Endothelial cell of umbilical vein (primary cell): ENCODE data around the gene PITPNB. TPM values are rescaled to one million over a fixed set of nuclear protein-coding genes. Genes with fewer than 3 reads are reported as not detected.

Source experiments
- BruUV-seq: library from RNA; stranded (reverse); fragments of 400-500 nt; replicated peaks from 2 replicates; lab custom pipeline; 2021; lab: Mats Ljungman, UMichigan
- CTCF ChIA-PET: fragments of 300-600, 350-600 bp; sonication (Branson Sonifier 250); formaldehyde crosslinking; loops from one replicate; lab custom pipeline; 2021; ENCODE audit warnings: antibody characterized with exemption, inconsistent platforms; lab: Charles Lee
- POLR2A ChIA-PET: fragments of 300-600, 350-600 bp; sonication (Branson Sonifier 250); formaldehyde crosslinking; loops from one replicate; lab custom pipeline; 2021; ENCODE audit warnings: antibody characterized with exemption, inconsistent platforms; lab: Charles Lee
- DNase-seq: peaks from one replicate; pipeline ENCODE4 v3.0.0-alpha.2; 2011; ENCODE audit warnings: low read depth, low spot score
- FAIRE-seq: peaks from 2 replicates; lab custom pipeline; 2011; peaks lifted over from hg19 to GRCh38; lab: Jason Lieb, UNC
- H2AFZ ChIP-seq: 2 replicates; pipeline ENCODE4 v1.6.0; 2012; ENCODE audit warnings: low read depth, low read length, control low read depth, inconsistent platforms
- H3K27ac ChIP-seq: 2 replicates; pipeline ENCODE4 v1.5.1; 2011; ENCODE audit warnings: low read depth, mild to moderate bottlenecking, control low read depth, low read length, moderate library complexity; ENCODE audit not compliant: insufficient read depth
- H3K27me3 ChIP-seq, 2 experiments: 2 replicates each; pipeline versions ENCODE4 v1.6.0 to v1.6.1; 2011; ENCODE audit warnings: low read length in 2 of 2, mixed read lengths in 1 of 2; ENCODE audit not compliant: control insufficient read depth in 2 of 2, insufficient read depth in 2 of 2
- H3K36me3 ChIP-seq, 2 experiments: 2 replicates in 1 of 2; 3 replicates in 1 of 2; pipeline ENCODE4 v1.5.1; 2011; ENCODE audit warnings: low read length in 2 of 2, mild to moderate bottlenecking in 1 of 2, moderate library complexity in 1 of 2; ENCODE audit not compliant: control insufficient read depth in 2 of 2, insufficient read depth in 2 of 2; ENCODE audit errors: extremely low read depth in 1 of 2
- H3K4me1 ChIP-seq: 3 replicates; pipeline ENCODE4 v1.5.1; 2011; ENCODE audit warnings: mild to moderate bottlenecking, low read length; ENCODE audit not compliant: control insufficient read depth, insufficient read depth; ENCODE audit errors: extremely low read depth
- H3K4me2 ChIP-seq: 2 replicates; pipeline ENCODE4 v1.6.1; 2011; ENCODE audit warnings: low read length, control low read depth, mixed read lengths; ENCODE audit not compliant: insufficient read depth
- H3K4me3 ChIP-seq, 3 experiments: fragments of 200-600 bp in 1 of 3; sonication (generic), shearing (Covaris generic) in 1 of 3; replicated peaks in 1 of 3; 2 replicates each; pipeline ENCODE4 v1.5.1; 2011 to 2016; ENCODE audit warnings: control low read depth in 3 of 3, low read length in 3 of 3, mild to moderate bottlenecking in 2 of 3, inconsistent platforms in 1 of 3, low read depth in 1 of 3, moderate library complexity in 1 of 3; ENCODE audit not compliant: insufficient read depth in 1 of 3
- H3K79me2 ChIP-seq: 2 replicates; pipeline ENCODE4 v1.6.0; 2012; ENCODE audit warnings: low read length, inconsistent platforms; ENCODE audit not compliant: control insufficient read depth, insufficient read depth
- H3K9ac ChIP-seq: replicated peaks from 2 replicates; pipeline ENCODE3; 2011; ENCODE audit warnings: low read length, control low read depth; ENCODE audit not compliant: insufficient read depth; ENCODE audit errors: extremely low read depth
- H3K9me1 ChIP-seq: replicated peaks from 3 replicates; pipeline ENCODE4 v1.6.0; 2011; ENCODE audit warnings: mild to moderate bottlenecking, low read length; ENCODE audit not compliant: control insufficient read depth, insufficient read depth; ENCODE audit errors: extremely low read depth
- H3K9me3 ChIP-seq: replicated peaks from 2 replicates; pipeline ENCODE4 v1.5.1; 2012; ENCODE audit warnings: low read length, inconsistent platforms; ENCODE audit not compliant: control insufficient read depth, insufficient read depth
- H4K20me1 ChIP-seq: replicated peaks from 2 replicates; pipeline ENCODE3; 2011; ENCODE audit warnings: mild to moderate bottlenecking, low read length; ENCODE audit not compliant: control insufficient read depth, insufficient read depth; ENCODE audit errors: extremely low read depth
- EZH2 ChIP-seq: IDR thresholded peaks from 2 replicates; pipeline ENCODE4 v1.6.1; 2012; ENCODE audit warnings: borderline replicate concordance, low read depth, mild to moderate bottlenecking, moderate library complexity, low read length, inconsistent platforms; ENCODE audit not compliant: severe bottlenecking
- FOS ChIP-seq: IDR thresholded peaks from 2 replicates; pipeline ENCODE4 v1.6.1; 2011; ENCODE audit warnings: mild to moderate bottlenecking, low read length, moderate library complexity, borderline replicate concordance; ENCODE audit not compliant: insufficient read depth
- GATA2 ChIP-seq: IDR thresholded peaks from 2 replicates; pipeline ENCODE4 v1.7.0; 2011; ENCODE audit warnings: low read depth, mild to moderate bottlenecking, moderate library complexity, mixed read lengths, low read length; ENCODE audit not compliant: insufficient read length, insufficient read depth
- JUN ChIP-seq: IDR thresholded peaks from 2 replicates; pipeline ENCODE4 v1.6.1; 2011; ENCODE audit warnings: borderline replicate concordance, low read depth; ENCODE audit not compliant: insufficient read length, insufficient read depth
- MYC ChIP-seq: IDR thresholded peaks from one replicate; pipeline ENCODE4 v1.6.1; 2011; ENCODE audit warnings: mild to moderate bottlenecking, low read depth, low read length
- POLR2A ChIP-seq: IDR thresholded peaks from 2 replicates; pipeline ENCODE4 v1.6.1; 2012; ENCODE audit warnings: low read depth, mild to moderate bottlenecking, control low read depth, low read length
- POLR2AphosphoS5 ChIP-seq: IDR thresholded peaks from 2 replicates; pipeline ENCODE4 v1.6.1; 2012; ENCODE audit warnings: low read depth, mild to moderate bottlenecking, control low read depth, low read length, moderate library complexity; ENCODE audit not compliant: insufficient read depth
- dilution Hi-C: fragments of 300-500 bp; cut with MboI; formaldehyde crosslinking; loops from one replicate; pipeline ENCODE4 v1.15.0; 2019; ENCODE audit warnings: low sequenced_read_pairs; ENCODE audit not compliant: extremely low pct_ligation_motif_present
- intact Hi-C: fragments of 100-400 bp; cut with micrococcal nuclease; formaldehyde crosslinking; loops from one replicate; pipeline ENCODE4 v1.10.0; 2022
- polyA plus RNA-seq, 4 experiments: library from polyadenylated mRNA; depleted of rRNA in 3 of 4; stranded (reverse) in 3 of 4; unstranded in 1 of 4; fragments of >200 nt; gene quantifications; 2 replicates each; pipeline versions ENCODE4 v1.2.1 to v1.2.3, GENCODE V29; 2011 to 2012; ENCODE audit warnings: missing spikeins in 1 of 4
- total RNA-seq: library from RNA; stranded (reverse); gene quantifications from 2 replicates; pipeline ENCODE4 v1.2.3, GENCODE V29; 2021
- TF ChIP-seq, protein P1 (sequence below): IDR thresholded peaks from 2 replicates; pipeline ENCODE4 v1.6.1; 2011; ENCODE audit not compliant: insufficient read depth, insufficient read length
- TF ChIP-seq, protein P2 (sequence below), 2 donors: IDR thresholded peaks; 1 replicate in 1 of 2; 2 replicates in 1 of 2; pipeline ENCODE4 v1.5.1; 2011; ENCODE audit warnings: low read length in 2 of 2, mild to moderate bottlenecking in 2 of 2, moderate library complexity in 2 of 2, control low read depth in 1 of 2, inconsistent platforms in 1 of 2, low read depth in 1 of 2; ENCODE audit not compliant: insufficient read depth in 1 of 2; ENCODE audit errors: extremely low read depth in 1 of 2

The PITPNB gene
- total and polyA plus RNA-seq, 2 donors (not counting 3 experiments of a cell fraction or from before 2014, with no cell fraction given), result 29.7 to 108 TPM

DNA sequence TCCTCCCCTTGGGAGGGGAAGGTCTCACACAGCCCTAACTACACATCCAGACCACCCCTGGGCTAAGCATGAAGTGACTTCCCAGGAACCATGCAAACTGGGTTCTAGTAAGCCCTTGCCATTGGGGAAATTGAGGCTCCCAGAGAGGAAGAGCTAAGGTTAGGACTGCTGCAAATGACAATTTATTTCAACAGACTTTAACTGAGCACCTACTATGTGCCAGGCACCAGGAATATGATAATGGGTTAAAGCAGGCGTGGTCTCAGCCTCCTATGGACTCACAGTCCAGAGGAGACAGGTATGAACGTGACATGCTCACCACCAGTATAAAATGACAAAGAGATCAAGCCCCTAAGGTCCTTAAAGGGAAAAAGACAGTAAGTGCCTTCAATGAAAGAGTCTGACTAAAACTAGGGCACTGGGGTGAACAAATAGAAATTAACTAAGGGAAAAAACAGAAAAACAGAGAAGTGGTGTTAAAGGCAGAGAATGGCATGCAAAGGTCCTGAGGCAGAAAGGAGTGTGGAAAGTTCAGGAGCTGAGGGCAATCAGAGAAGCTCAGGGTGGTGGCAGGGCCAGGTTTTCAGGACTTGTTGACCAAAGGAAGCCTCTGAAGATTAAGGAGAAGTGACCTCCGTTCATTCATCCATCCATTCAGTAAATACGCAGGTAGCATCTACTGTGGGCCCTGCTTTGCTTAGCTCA is 103.1 kb downstream of the PITPNB start:
- H3K27me3 ChIP-seq, result peaks cover 0 to 2% of the 10 kb centered on the region in 2 experiments

More for the DNA sequence above, 103.1 kb downstream of the PITPNB start:
- Histone ChIP-seq H3K36me3 (no peaks in the 10 kb centered on the region), H3K79me2 (no peaks in the 10 kb centered on the region), H2AFZ (no peak overlapping the region), H3K4me1 (no peaks in the 10 kb centered on the region), H3K4me3 (no peak overlapping the region), H3K9me1 (no peaks in the 10 kb centered on the region), H3K9ac (no peak overlapping the region), H3K27ac (no peak overlapping the region), H3K4me2 (no peak overlapping the region), H4K20me1 (no peaks in the 10 kb centered on the region), H3K9me3 (no peaks in the 10 kb centered on the region)
- intact Hi-C loops, result no loop called here
- TF ChIP-seq POLR2A (no peak), EZH2 (no peak), MYC (no peak), JUN (no peak), FOS (no peak), GATA2 (no peak), POLR2AphosphoS5 (no peak)
- TF ChIP-seq, protein P1, sequence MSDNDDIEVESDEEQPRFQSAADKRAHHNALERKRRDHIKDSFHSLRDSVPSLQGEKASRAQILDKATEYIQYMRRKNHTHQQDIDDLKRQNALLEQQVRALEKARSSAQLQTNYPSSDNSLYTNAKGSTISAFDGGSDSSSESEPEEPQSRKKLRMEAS, result no peak
- TF ChIP-seq, protein P2, sequence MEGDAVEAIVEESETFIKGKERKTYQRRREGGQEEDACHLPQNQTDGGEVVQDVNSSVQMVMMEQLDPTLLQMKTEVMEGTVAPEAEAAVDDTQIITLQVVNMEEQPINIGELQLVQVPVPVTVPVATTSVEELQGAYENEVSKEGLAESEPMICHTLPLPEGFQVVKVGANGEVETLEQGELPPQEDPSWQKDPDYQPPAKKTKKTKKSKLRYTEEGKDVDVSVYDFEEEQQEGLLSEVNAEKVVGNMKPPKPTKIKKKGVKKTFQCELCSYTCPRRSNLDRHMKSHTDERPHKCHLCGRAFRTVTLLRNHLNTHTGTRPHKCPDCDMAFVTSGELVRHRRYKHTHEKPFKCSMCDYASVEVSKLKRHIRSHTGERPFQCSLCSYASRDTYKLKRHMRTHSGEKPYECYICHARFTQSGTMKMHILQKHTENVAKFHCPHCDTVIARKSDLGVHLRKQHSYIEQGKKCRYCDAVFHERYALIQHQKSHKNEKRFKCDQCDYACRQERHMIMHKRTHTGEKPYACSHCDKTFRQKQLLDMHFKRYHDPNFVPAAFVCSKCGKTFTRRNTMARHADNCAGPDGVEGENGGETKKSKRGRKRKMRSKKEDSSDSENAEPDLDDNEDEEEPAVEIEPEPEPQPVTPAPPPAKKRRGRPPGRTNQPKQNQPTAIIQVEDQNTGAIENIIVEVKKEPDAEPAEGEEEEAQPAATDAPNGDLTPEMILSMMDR (IDR thresholded peaks at IDR 0.05; ENCODE audit: extremely low read depth in 1 of 2, insufficient read depth in 1 of 2, low read depth in 1 of 2, low read length in 2 of 2), result no peak
- dilution Hi-C loops, result no loop called here
- ChIA-PET POLR2A (no interaction called here), CTCF (no interaction called here)
- BruUV-seq, result no TSS peak
- DNase-seq, result no peak
- no peak for FAIRE-seq
